ENCODE data around the gene CA10. TPM values are rescaled to one million over a fixed set of nuclear protein-coding genes. Genes with fewer than 3 reads are reported as not detected.
A peak's percentile ranks its signal among the peaks of the same experiment; 100 is the strongest.

Gene CA10
- total RNA-seq, 4 donors from 2014 or later: not detected

GRCh38 chr17:51769231-51769630, 389.3 kb downstream of the CA10 start:
- DNase-seq (ENCODE audit: low spot score in 2 of 2): no peak
- Histone ChIP-seq H3K4me3 (no peak overlapping the region), H3K36me3 (no peaks in the 10 kb centered on the region), H3K9me3 (no peaks in the 10 kb centered on the region), H3K27ac (no peak overlapping the region), H3K27me3 (no peaks in the 10 kb centered on the region), H3K4me1 (no peaks in the 10 kb centered on the region)
- WGBS: 63% methylated on average over 2 of the region's 2 CpGs
- TF ChIP-seq POLR2AphosphoS5 (IDR thresholded peaks at IDR 0.05) (no peak), CTCF (IDR thresholded peaks at IDR 0.05) (no peak), POLR2A (IDR thresholded peaks at IDR 0.05) (no peak), EP300 (IDR thresholded peaks at IDR 0.05) (no peak)

- no peaks in the 10 kb centered on the region for H3K9me3 ChIP-seq
- no peak overlapping the region for H3K27ac ChIP-seq
- no peak for TF ChIP-seq POLR2A (IDR thresholded peaks at IDR 0.05)
- no peak for TF ChIP-seq CTCF (IDR thresholded peaks at IDR 0.05)
- no peak for TF ChIP-seq POLR2AphosphoS5 (IDR thresholded peaks at IDR 0.05)
- no peak for TF ChIP-seq EP300 (IDR thresholded peaks at IDR 0.05)
- 68% methylated on average over 2 of the region's 2 CpGs for WGBS
- H3K27me3 ChIP-seq: no peaks in the 10 kb centered on the region
- no peak for DNase-seq (ENCODE audit: low spot score in 2 of 2)
- no peaks in the 10 kb centered on the region for H3K4me1 ChIP-seq
- H3K36me3 ChIP-seq: no peaks in the 10 kb centered on the region
- no peak overlapping the region for H3K4me3 ChIP-seq
Observed at GRCh38 chr17:51768706-51769105, 389.8 kb downstream of the CA10 start.

GRCh38 chr17:51767287-51767686, 391.2 kb downstream of the CA10 start:
- Histone ChIP-seq H3K36me3 (no peaks in the 10 kb centered on the region), H3K4me1 (no peaks in the 10 kb centered on the region), H3K27me3 (peaks cover 6% of the 10 kb centered on the region), H3K9me3 (no peaks in the 10 kb centered on the region), H3K27ac (no peak overlapping the region), H3K4me3 (no peak overlapping the region)
- no peak for TF ChIP-seq POLR2A (IDR thresholded peaks at IDR 0.05)
- TF ChIP-seq EP300 (IDR thresholded peaks at IDR 0.05): no peak
- no peak for TF ChIP-seq CTCF (IDR thresholded peaks at IDR 0.05)
- no peak for TF ChIP-seq POLR2AphosphoS5 (IDR thresholded peaks at IDR 0.05)
- no peak for DNase-seq (ENCODE audit: low spot score in 2 of 2)
- WGBS: 100% methylated on average over 1 of the region's 1 CpG

GRCh38 chr17:51765282-51766135, 393.0 kb downstream of the CA10 start:
- Histone ChIP-seq H3K36me3 (no peaks in the 10 kb centered on the region), H3K4me3 (no peak overlapping the region), H3K27me3 (peaks cover 11% of the 10 kb centered on the region), H3K27ac (no peak overlapping the region), H3K9me3 (no peaks in the 10 kb centered on the region), H3K4me1 (no peaks in the 10 kb centered on the region)
- 59% methylated on average over 8 of the region's 8 CpGs for WGBS
- no peak for DNase-seq (ENCODE audit: low spot score in 2 of 2)
- no peak for TF ChIP-seq EP300 (IDR thresholded peaks at IDR 0.05)
- no peak for TF ChIP-seq POLR2A (IDR thresholded peaks at IDR 0.05)
- TF ChIP-seq CTCF (IDR thresholded peaks at IDR 0.05): no peak
- TF ChIP-seq POLR2AphosphoS5 (IDR thresholded peaks at IDR 0.05): no peak

GRCh38 chr17:51764387-51764971, 394.0 kb downstream of the CA10 start:
- TF ChIP-seq POLR2A (IDR thresholded peaks at IDR 0.05) (no peak), CTCF (IDR thresholded peaks at IDR 0.05) (peak; percentile 43 to 76), EP300 (IDR thresholded peaks at IDR 0.05) (no peak), POLR2AphosphoS5 (IDR thresholded peaks at IDR 0.05) (no peak)
- H3K4me3 ChIP-seq: no peak overlapping the region
- peaks cover 11% of the 10 kb centered on the region for H3K27me3 ChIP-seq
- 9% methylated on average over 4 of the region's 4 CpGs for WGBS
- H3K9me3 ChIP-seq: no peaks in the 10 kb centered on the region
- no peaks in the 10 kb centered on the region for H3K36me3 ChIP-seq
- no peak for DNase-seq (ENCODE audit: low spot score in 2 of 2)
- no peak overlapping the region for H3K27ac ChIP-seq
- no peaks in the 10 kb centered on the region for H3K4me1 ChIP-seq
